NCI-H2227 (cell line): ENCODE results near the gene CDK5R1.

ENCODE experiments used
- DNase-seq: peaks from one replicate; lab custom pipeline; 2025; ENCODE audit not compliant: unreplicated experiment; lab: John Stamatoyannopoulos, UW

CDK5R1 gene

GRCh38 chr17:32492264-32492589, 5.4 kb downstream of the CDK5R1 start:
- no peak for DNase-seq

- DNase-seq = no peak
Observed at GRCh38 chr17:32492648-32493289, 6.0 kb downstream of the CDK5R1 start.

- DNase-seq = no peak
Observed at GRCh38 chr17:32493571-32493970, 6.8 kb downstream of the CDK5R1 start.

GRCh38 chr17:32493976-32494513, 7.3 kb downstream of the CDK5R1 start:
- DNase-seq = no peak

- peak; percentile 48 for DNase-seq
Observed at GRCh38 chr17:32494621-32495358, 8.0 kb downstream of the CDK5R1 start.

- no peak for DNase-seq
Observed at GRCh38 chr17:32495359-32496231, 8.8 kb downstream of the CDK5R1 start.

GRCh38 chr17:32496395-32497073, 9.7 kb downstream of the CDK5R1 start:
- no peak for DNase-seq

- no peak for DNase-seq
Observed at GRCh38 chr17:32497431-32498205, 10.8 kb downstream of the CDK5R1 start.

GRCh38 chr17:32498391-32498790, 11.6 kb downstream of the CDK5R1 start:
- no peak for DNase-seq

- DNase-seq = no peak
Observed at GRCh38 chr17:32502013-32502412, 15.2 kb downstream of the CDK5R1 start.

GRCh38 chr17:32502710-32503109, 15.9 kb downstream of the CDK5R1 start:
- no peak for DNase-seq

GRCh38 chr17:32503251-32504165, 16.7 kb downstream of the CDK5R1 start:
- DNase-seq = no peak

- DNase-seq = no peak
Observed at GRCh38 chr17:32504166-32504990, 17.6 kb downstream of the CDK5R1 start.

- DNase-seq = no peak
Observed at GRCh38 chr17:32508926-32509325, 22.1 kb downstream of the CDK5R1 start.

GRCh38 chr17:32510466-32510865, 23.7 kb downstream of the CDK5R1 start:
- DNase-seq = no peak

- no peak for DNase-seq
Observed at GRCh38 chr17:32512328-32512727, 25.5 kb downstream of the CDK5R1 start.

- DNase-seq = no peak
Observed at GRCh38 chr17:32513579-32513978, 26.8 kb downstream of the CDK5R1 start.

GRCh38 chr17:32514606-32515005, 27.8 kb downstream of the CDK5R1 start:
- DNase-seq = no peak
